ENCODE results near the gene XRCC4. TPM values are rescaled to one million over a fixed set of nuclear protein-coding genes. Genes with fewer than 3 reads are reported as not detected.
A peak's percentile ranks its signal among the peaks of the same experiment; 100 is the strongest.
"Not testable (repeated sequence)": the region's sequence is repeated elsewhere in the genome, so short reads cannot be mapped to it uniquely, and the experiment has no call there.

The XRCC4 gene
- polyA plus RNA-seq, 1 donor from 2014 or later: 8.4 TPM

GRCh38 chr5:83055166-83055565 lies 22.2 kb upstream of the XRCC4 start:
- peaks cover 10% of the 10 kb centered on the region for H3K36me3 Mint-ChIP-seq
- H3K27ac Mint-ChIP-seq: peak overlapping the region in 1 of 3 donors; percentile 17
- peaks cover 0 to 13% (median 7%) of the 10 kb centered on the region in 3 donors for H3K4me1 Mint-ChIP-seq
- no peaks in the 10 kb centered on the region for H3K9me3 Mint-ChIP-seq
- H3K4me3 Mint-ChIP-seq: no peak overlapping the region
- no peaks in the 10 kb centered on the region for H3K27me3 Mint-ChIP-seq

- H3K9me3 Mint-ChIP-seq: no peaks in the 10 kb centered on the region
- H3K27ac Mint-ChIP-seq: peak overlapping the region in 1 of 3 donors; percentile 9
- H3K4me3 Mint-ChIP-seq: peak overlapping the region in 1 of 4 donors; percentile 25
- peaks cover 4 to 13% (median 7%) of the 10 kb centered on the region in 3 donors for H3K4me1 Mint-ChIP-seq
- no peaks in the 10 kb centered on the region for H3K27me3 Mint-ChIP-seq
- H3K36me3 Mint-ChIP-seq: peaks cover 10% of the 10 kb centered on the region
Observed at GRCh38 chr5:83058726-83059125, 18.6 kb upstream of the XRCC4 start.

- H3K27me3 Mint-ChIP-seq: no peaks in the 10 kb centered on the region
- H3K36me3 Mint-ChIP-seq: peaks cover 8% of the 10 kb centered on the region
- H3K4me1 Mint-ChIP-seq: peaks cover 4 to 14% (median 8%) of the 10 kb centered on the region in 3 donors
- H3K4me3 Mint-ChIP-seq: peak overlapping the region in 1 of 4 donors; percentile 13
- no peak overlapping the region for H3K27ac Mint-ChIP-seq
- H3K9me3 Mint-ChIP-seq: no peaks in the 10 kb centered on the region
Observed at GRCh38 chr5:83059341-83059740, 18.0 kb upstream of the XRCC4 start.

GRCh38 chr5:83066548-83067110 lies 10.7 kb upstream of the XRCC4 start:
- H3K4me3 Mint-ChIP-seq: peak overlapping the region in 1 of 4 donors; percentile 71
- no peaks in the 10 kb centered on the region for H3K9me3 Mint-ChIP-seq
- H3K36me3 Mint-ChIP-seq: peaks cover 10% of the 10 kb centered on the region
- H3K27me3 Mint-ChIP-seq: no peaks in the 10 kb centered on the region
- H3K27ac Mint-ChIP-seq: no peak overlapping the region
- H3K4me1 Mint-ChIP-seq: peaks cover 17 to 27% (median 23%) of the 10 kb centered on the region in 3 donors

GRCh38 chr5:83067377-83067776 lies 10.0 kb upstream of the XRCC4 start:
- peaks cover 10% of the 10 kb centered on the region for H3K36me3 Mint-ChIP-seq
- not testable (repeated sequence) for H3K27ac Mint-ChIP-seq, H3K4me3 Mint-ChIP-seq, H3K9me3 Mint-ChIP-seq, H3K27me3 Mint-ChIP-seq
- peaks cover 19 to 31% (median 29%) of the 10 kb centered on the region in 3 donors for H3K4me1 Mint-ChIP-seq

GRCh38 chr5:83069096-83069799 lies 8.1 kb upstream of the XRCC4 start:
- H3K27me3 Mint-ChIP-seq: no peaks in the 10 kb centered on the region
- H3K27ac Mint-ChIP-seq: no peak overlapping the region
- peaks cover 31 to 43% (median 43%) of the 10 kb centered on the region in 3 donors for H3K4me1 Mint-ChIP-seq
- no peaks in the 10 kb centered on the region for H3K9me3 Mint-ChIP-seq
- H3K4me3 Mint-ChIP-seq: no peak overlapping the region
- H3K36me3 Mint-ChIP-seq: peaks cover 19% of the 10 kb centered on the region

- Mint-ChIP-seq H3K27ac (no peak overlapping the region), H3K27me3 (no peaks in the 10 kb centered on the region), H3K9me3 (no peaks in the 10 kb centered on the region), H3K4me3 (peak overlapping the region in 1 of 4 donors; percentile 21), H3K36me3 (peaks cover 17% of the 10 kb centered on the region), H3K4me1 (peaks cover 38 to 55% (median 48%) of the 10 kb centered on the region in 3 donors)
Observed at GRCh38 chr5:83071286-83072051, 5.9 kb upstream of the XRCC4 start.

- peak overlapping the region in 1 of 3 donors; percentile 40 for H3K27ac Mint-ChIP-seq
- peaks cover 43 to 56% (median 54%) of the 10 kb centered on the region in 3 donors for H3K4me1 Mint-ChIP-seq
- H3K27me3 Mint-ChIP-seq: no peaks in the 10 kb centered on the region
- H3K4me3 Mint-ChIP-seq: peak overlapping the region in 1 of 4 donors; percentile 9
- peaks cover 0 to 2% (median 0%) of the 10 kb centered on the region in 3 donors for H3K9me3 Mint-ChIP-seq
- peaks cover 17% of the 10 kb centered on the region for H3K36me3 Mint-ChIP-seq
Observed at GRCh38 chr5:83072966-83073365, 4.4 kb upstream of the XRCC4 start.

- Mint-ChIP-seq H3K4me3 (peak overlapping the region; percentile 94 to 100 (median 100)), H3K9me3 (peaks cover 0 to 2% (median 2%) of the 10 kb centered on the region in 3 donors), H3K27me3 (no peaks in the 10 kb centered on the region), H3K4me1 (peaks cover 38 to 41% (median 38%) of the 10 kb centered on the region in 3 donors), H3K27ac (peak overlapping the region; percentile 92 to 99 (median 99)), H3K36me3 (peaks cover 14% of the 10 kb centered on the region)
Observed at GRCh38 chr5:83077662-83078261, 415 bp downstream of the XRCC4 start.

- peaks cover 0 to 2% (median 0%) of the 10 kb centered on the region in 3 donors for H3K9me3 Mint-ChIP-seq
Observed at GRCh38 chr5:83082750-83083149, 5.4 kb downstream of the XRCC4 start.

GRCh38 chr5:83084336-83084735 lies 7.0 kb downstream of the XRCC4 start:
- Mint-ChIP-seq H3K9me3 (peaks cover 0 to 2% (median 0%) of the 10 kb centered on the region in 3 donors), H3K4me1 (peaks cover 0 to 4% (median 0%) of the 10 kb centered on the region in 3 donors), H3K27ac (no peak overlapping the region), H3K36me3 (peaks cover 4% of the 10 kb centered on the region), H3K27me3 (no peaks in the 10 kb centered on the region), H3K4me3 (no peak overlapping the region)

More at GRCh38 chr5:83082750-83083149, 5.4 kb downstream of the XRCC4 start:
- no peak overlapping the region for H3K4me3 Mint-ChIP-seq
- H3K27ac Mint-ChIP-seq: no peak overlapping the region
- peaks cover 4% of the 10 kb centered on the region for H3K36me3 Mint-ChIP-seq
- peaks cover 6 to 13% (median 9%) of the 10 kb centered on the region in 3 donors for H3K4me1 Mint-ChIP-seq
- no peaks in the 10 kb centered on the region for H3K27me3 Mint-ChIP-seq

GRCh38 chr5:83085106-83085505 lies 7.8 kb downstream of the XRCC4 start:
- Mint-ChIP-seq H3K9me3 (peaks cover 0 to 2% (median 0%) of the 10 kb centered on the region in 3 donors), H3K27ac (no peak overlapping the region), H3K4me1 (peaks cover 0 to 4% (median 0%) of the 10 kb centered on the region in 3 donors), H3K36me3 (peaks cover 4% of the 10 kb centered on the region), H3K27me3 (no peaks in the 10 kb centered on the region), H3K4me3 (no peak overlapping the region)

GRCh38 chr5:83090169-83090568 lies 12.8 kb downstream of the XRCC4 start:
- Mint-ChIP-seq H3K9me3 (peaks cover 6 to 21% (median 10%) of the 10 kb centered on the region in 3 donors), H3K36me3 (peaks cover 4% of the 10 kb centered on the region), H3K27ac (no peak overlapping the region), H3K4me1 (peaks cover 5 to 9% (median 7%) of the 10 kb centered on the region in 3 donors), H3K4me3 (no peak overlapping the region), H3K27me3 (no peaks in the 10 kb centered on the region)

GRCh38 chr5:83092619-83093018 lies 15.3 kb downstream of the XRCC4 start:
- Mint-ChIP-seq H3K4me3 (no peak overlapping the region), H3K27me3 (no peaks in the 10 kb centered on the region), H3K27ac (peak overlapping the region in 1 of 3 donors; percentile 56), H3K9me3 (peaks cover 6 to 21% (median 13%) of the 10 kb centered on the region in 3 donors), H3K4me1 (peaks cover 5 to 10% (median 7%) of the 10 kb centered on the region in 3 donors), H3K36me3 (peaks cover 7% of the 10 kb centered on the region)

All from IgD-negative memory B cell (primary cell).